Measurements from ENCODE around the gene SIGLEC5.

DNA sequence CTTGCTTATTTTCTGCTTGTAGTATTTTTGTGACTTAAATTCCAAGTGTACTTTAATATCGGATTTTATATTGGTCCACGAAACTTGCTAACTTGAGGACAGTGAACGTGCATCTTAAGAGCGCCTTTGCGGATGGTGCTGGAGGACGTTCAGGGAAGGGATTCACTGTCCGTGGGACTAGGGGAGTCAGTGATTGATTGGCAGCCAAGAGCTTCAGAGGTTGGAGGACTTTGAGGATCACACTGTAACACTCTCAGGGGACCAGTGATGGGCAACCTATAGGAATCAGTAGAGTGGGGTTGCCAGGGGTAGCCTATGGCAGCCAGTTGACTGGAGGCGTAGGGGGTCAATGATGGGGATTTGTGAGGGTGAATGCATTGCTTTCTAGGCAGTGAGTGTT lies 58.6 kb downstream of the SIGLEC5 start:
- no peak for TF ChIP-seq EZH2 (IDR thresholded peaks at IDR 0.05)
- TF ChIP-seq POLR2AphosphoS5 (IDR thresholded peaks at IDR 0.05; ENCODE audit: borderline replicate concordance, low read depth, low read length) = no peak

Measured in SK-N-MC (cell line).